Colonic mucosa (tissue), 4 donors: ENCODE measurements around the gene OR1J1. TPM values are rescaled to one million over a fixed set of nuclear protein-coding genes. Genes with fewer than 3 reads are reported as not detected.

Source experiments
- DNase-seq: peaks from one replicate; pipeline ENCODE4 v3.0.0-alpha.2; 2020
- H3K27ac ChIP-seq: fragments of 200-600 bp; one replicate; pipeline ENCODE4 v1.8.0; 2021
- H3K27me3 ChIP-seq: fragments of 200-600 bp; one replicate; pipeline ENCODE4 v1.8.0; 2021
- H3K36me3 ChIP-seq: fragments of 200-600 bp; one replicate; pipeline ENCODE4 v1.8.0; 2021
- H3K4me1 ChIP-seq: fragments of 200-600 bp; one replicate; pipeline ENCODE4 v1.8.0; 2021; ENCODE audit warnings: mild to moderate bottlenecking
- H3K4me3 ChIP-seq: fragments of 200-600 bp; one replicate; pipeline ENCODE4 v1.8.0; 2021
- H3K9ac ChIP-seq, 2 donors: one replicate each; pipeline ENCODE4 v1.7.0; 2013; ENCODE audit warnings: control low read depth in 2 of 2, low read depth in 2 of 2, low read length in 2 of 2
- H3K9me3 ChIP-seq: fragments of 200-600 bp; one replicate; pipeline ENCODE4 v1.8.0; 2021
- CTCF ChIP-seq: fragments of 200-600 bp; IDR thresholded peaks from one replicate; pipeline ENCODE4 v1.8.0; 2022; ENCODE audit warnings: antibody characterized with exemption, mild to moderate bottlenecking
- intact Hi-C: fragments of 100-400 bp; cut with DNase I; formaldehyde crosslinking; loops from one replicate; pipeline ENCODE4 v1.14.1; 2022
- total RNA-seq, 2 donors: library from RNA; stranded (reverse); fragmentation: NEBNext Ultra II Directional in 1 of 2; extraction: Animal tissue kit (Norgen Biotek cat#: 25700) in 1 of 2; gene quantifications; one replicate each; pipeline ENCODE4 v1.2.1, GENCODE V29; 2021
- donor health status: healthy.
- donor health status: DM: no; HTN: no; CAD: no.
- donor health status: DM: no; HTN: no; CAD: no.

Gene OR1J1, protein sequence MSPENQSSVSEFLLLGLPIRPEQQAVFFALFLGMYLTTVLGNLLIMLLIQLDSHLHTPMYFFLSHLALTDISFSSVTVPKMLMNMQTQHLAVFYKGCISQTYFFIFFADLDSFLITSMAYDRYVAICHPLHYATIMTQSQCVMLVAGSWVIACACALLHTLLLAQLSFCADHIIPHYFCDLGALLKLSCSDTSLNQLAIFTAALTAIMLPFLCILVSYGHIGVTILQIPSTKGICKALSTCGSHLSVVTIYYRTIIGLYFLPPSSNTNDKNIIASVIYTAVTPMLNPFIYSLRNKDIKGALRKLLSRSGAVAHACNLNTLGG
- total RNA-seq, result not detected

DNA sequence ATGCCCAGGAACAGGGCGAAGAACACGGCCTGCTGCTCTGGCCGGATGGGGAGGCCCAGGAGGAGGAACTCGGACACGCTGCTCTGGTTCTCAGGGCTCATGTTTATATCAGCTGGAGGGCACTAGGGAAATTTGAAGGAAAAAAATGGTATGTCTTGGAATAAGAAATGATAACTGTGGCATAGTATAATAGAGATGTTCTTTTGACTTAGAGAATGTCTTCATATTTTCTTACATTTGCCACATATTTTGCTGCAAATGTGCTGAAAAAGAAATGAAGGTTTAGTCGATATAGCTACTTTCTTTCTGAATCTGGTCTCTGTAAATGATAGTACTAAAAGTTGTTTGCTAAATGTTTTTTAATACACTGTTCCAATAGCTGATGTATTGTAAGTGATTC is at the start of gene OR1J1:
TSS of gene OR1J1 (minus strand) at position 101 of the 400 bp plus-strand sequence. CDS start at position 101, 0 bp downstream.
- Histone ChIP-seq H3K9ac (no peak within 1 kb of the TSS), H3K4me3 (no peak within 1 kb of the TSS), H3K27ac (no peak within 1 kb of the TSS), H3K36me3 (no peaks in the 10 kb centered on the region), H3K9me3 (no peaks in the 10 kb centered on the region), H3K4me1 (no peaks in the 10 kb centered on the region), H3K27me3 (no peaks in the 10 kb centered on the region)
- intact Hi-C loops, result no loop called here
- no peak for DNase-seq
- TF ChIP-seq CTCF, result no peak

DNA sequence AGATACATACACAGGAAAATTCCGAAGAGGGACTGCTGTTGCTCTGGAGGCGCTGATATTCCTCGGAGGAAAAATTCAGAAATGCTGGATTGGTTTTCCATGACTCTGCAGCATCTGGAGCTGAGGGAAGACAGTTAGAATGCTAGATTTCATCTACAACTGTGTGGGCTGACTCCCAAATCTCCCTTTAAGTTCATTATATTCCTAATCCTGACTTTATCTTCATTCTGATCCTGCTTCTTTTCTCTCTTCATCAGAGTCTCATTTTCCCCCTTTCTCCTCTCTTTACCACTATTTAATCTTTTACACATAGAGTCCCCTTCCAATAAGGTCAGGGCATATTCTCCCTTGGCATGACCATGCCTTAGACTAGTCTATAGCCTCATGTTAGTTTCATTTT is 49.5 kb upstream of the OR1J1 start, which contains the start of gene OR1N1:
TSS of gene OR1N1 (minus strand) at position 101 of the 400 bp plus-strand sequence. CDS start at position 101, 0 bp downstream.
- no peak for DNase-seq
- Histone ChIP-seq H3K4me3 (no peak within 1 kb of the TSS), H3K4me1 (no peaks in the 10 kb centered on the region), H3K27me3 (no peaks in the 10 kb centered on the region), H3K9ac (no peak within 1 kb of the TSS), H3K27ac (no peak within 1 kb of the TSS), H3K9me3 (no peaks in the 10 kb centered on the region), H3K36me3 (no peaks in the 10 kb centered on the region)
- intact Hi-C loops, result no loop called here
- no peak for TF ChIP-seq CTCF

DNA sequence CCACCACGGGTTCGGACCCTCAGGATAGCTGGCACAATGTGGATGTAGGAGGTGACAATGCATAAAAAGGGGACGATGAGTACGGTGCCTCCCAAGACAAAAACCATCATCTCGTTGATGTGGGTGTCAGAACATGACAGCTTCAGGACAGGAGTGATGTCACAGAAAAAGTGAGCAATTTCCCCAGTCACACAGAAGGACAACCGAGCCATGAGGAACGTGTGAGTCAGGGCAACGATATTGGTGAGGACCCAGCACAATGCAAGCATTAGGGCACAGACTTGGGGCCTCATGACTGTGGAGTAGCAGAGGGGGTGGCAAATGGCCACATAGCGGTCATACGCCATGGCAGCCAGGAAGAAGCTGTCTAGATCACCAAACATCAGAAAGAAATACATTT is 48.9 kb upstream of the OR1J1 start:
- no peak overlapping the region for H3K27ac ChIP-seq
- no peak overlapping the region for H3K9ac ChIP-seq
- no peak for TF ChIP-seq CTCF

GRCh38 chr9:122519376-122519775 is 41.6 kb upstream of the OR1J1 start:
- Histone ChIP-seq H3K4me3 (no peak overlapping the region), H3K9ac (no peak overlapping the region), H3K9me3 (no peaks in the 10 kb centered on the region), H3K36me3 (no peaks in the 10 kb centered on the region), H3K27me3 (no peaks in the 10 kb centered on the region), H3K27ac (no peak overlapping the region), H3K4me1 (no peaks in the 10 kb centered on the region)
- intact Hi-C loops, result no loop called here
- TF ChIP-seq CTCF, result no peak
- DNase-seq, result no peak

More for the DNA sequence above, 48.9 kb upstream of the OR1J1 start:
- intact Hi-C loops, result no loop called here
- DNase-seq, result no peak
- H3K27me3 ChIP-seq, result no peaks in the 10 kb centered on the region
- H3K4me1 ChIP-seq, result no peaks in the 10 kb centered on the region
- no peak overlapping the region for H3K4me3 ChIP-seq
- no peaks in the 10 kb centered on the region for H3K36me3 ChIP-seq
- no peaks in the 10 kb centered on the region for H3K9me3 ChIP-seq

GRCh38 chr9:122518841-122519240 is 41.1 kb upstream of the OR1J1 start, which contains the start of gene OR1J4:
Gene OR1J4 (plus strand): TSS chr9:122519141. CDS start chr9:122519141, 0 bp downstream.
- Histone ChIP-seq H3K4me1 (no peaks in the 10 kb centered on the region), H3K27me3 (no peaks in the 10 kb centered on the region), H3K4me3 (no peak within 1 kb of the TSS), H3K36me3 (no peaks in the 10 kb centered on the region), H3K9me3 (no peaks in the 10 kb centered on the region), H3K27ac (no peak within 1 kb of the TSS), H3K9ac (no peak within 1 kb of the TSS)
- no peak for TF ChIP-seq CTCF
- no peak for DNase-seq
- intact Hi-C loops, result no loop called here
